Osteocyte (in vitro differentiated cells): Measurements from ENCODE around the gene UTY. TPM values are rescaled to one million over a fixed set of nuclear protein-coding genes. Genes with fewer than 3 reads are reported as not detected.

Experiments
- DNase-seq: peaks from one replicate; pipeline ENCODE4 v3.0.0; 2021; ENCODE audit warnings: mixed read lengths; ENCODE audit not compliant: unreplicated experiment; ENCODE audit errors: extremely low spot score
- H3K27ac Mint-ChIP-seq: one replicate; pipeline ENCODE4 v1.8.0; 2021; ENCODE audit warnings: mild to moderate bottlenecking, mixed read lengths; ENCODE audit not compliant: unreplicated experiment
- H3K27me3 Mint-ChIP-seq: one replicate; pipeline ENCODE4 v1.8.0; 2021; ENCODE audit warnings: mixed read lengths; ENCODE audit not compliant: unreplicated experiment
- H3K36me3 Mint-ChIP-seq: one replicate; pipeline ENCODE4 v1.8.0; 2021; ENCODE audit warnings: mixed read lengths; ENCODE audit not compliant: unreplicated experiment
- H3K4me1 Mint-ChIP-seq: one replicate; pipeline ENCODE4 v1.8.0; 2021; ENCODE audit warnings: mixed read lengths; ENCODE audit not compliant: unreplicated experiment
- H3K4me3 Mint-ChIP-seq: one replicate; pipeline ENCODE4 v1.8.0; 2021; ENCODE audit warnings: mild to moderate bottlenecking, moderate library complexity, mixed read lengths; ENCODE audit not compliant: unreplicated experiment
- H3K9me3 Mint-ChIP-seq: one replicate; pipeline ENCODE4 v1.8.0; 2021; ENCODE audit warnings: mixed read lengths; ENCODE audit not compliant: unreplicated experiment
- CTCF ChIP-seq: fragments of 200-600 bp; sonication (generic); IDR thresholded peaks from 2 replicates; pipeline ENCODE4 v1.5.0; 2021; ENCODE audit warnings: antibody characterized with exemption, mild to moderate bottlenecking, moderate library complexity
- total RNA-seq: library from RNA; stranded (reverse); gene quantifications from 2 replicates; pipeline ENCODE4 v1.2.1, GENCODE V29; 2021

UTY gene
- total RNA-seq, 1 donor from 2014 or later, result not detected

GRCh38 chrY:13339939-13340338 lies 139.9 kb downstream of the UTY start:
- no peaks in the 10 kb centered on the region for H3K9me3 Mint-ChIP-seq
- no peaks in the 10 kb centered on the region for H3K27me3 Mint-ChIP-seq
- no peak overlapping the region for H3K27ac Mint-ChIP-seq
- no peaks in the 10 kb centered on the region for H3K36me3 Mint-ChIP-seq
- TF ChIP-seq CTCF, result no peak
- no peaks in the 10 kb centered on the region for H3K4me1 Mint-ChIP-seq
- no peak overlapping the region for H3K4me3 Mint-ChIP-seq
- DNase-seq, result no peak

GRCh38 chrY:13339381-13339780 lies 140.5 kb downstream of the UTY start:
- no peak overlapping the region for H3K27ac Mint-ChIP-seq
- DNase-seq, result no peak
- no peak overlapping the region for H3K4me3 Mint-ChIP-seq
- no peaks in the 10 kb centered on the region for H3K4me1 Mint-ChIP-seq
- no peak for TF ChIP-seq CTCF
- H3K36me3 Mint-ChIP-seq, result no peaks in the 10 kb centered on the region
- no peaks in the 10 kb centered on the region for H3K9me3 Mint-ChIP-seq
- no peaks in the 10 kb centered on the region for H3K27me3 Mint-ChIP-seq

- H3K4me1 Mint-ChIP-seq, result no peaks in the 10 kb centered on the region
- H3K36me3 Mint-ChIP-seq, result no peaks in the 10 kb centered on the region
- H3K9me3 Mint-ChIP-seq, result no peaks in the 10 kb centered on the region
- H3K4me3 Mint-ChIP-seq, result no peak overlapping the region
- H3K27me3 Mint-ChIP-seq, result no peaks in the 10 kb centered on the region
- H3K27ac Mint-ChIP-seq, result no peak overlapping the region
- no peak for TF ChIP-seq CTCF
- no peak for DNase-seq
Observed at GRCh38 chrY:13338711-13339110, 141.1 kb downstream of the UTY start.

- no peak for DNase-seq
- no peak overlapping the region for H3K4me3 Mint-ChIP-seq
- no peaks in the 10 kb centered on the region for H3K36me3 Mint-ChIP-seq
- no peaks in the 10 kb centered on the region for H3K9me3 Mint-ChIP-seq
- H3K27ac Mint-ChIP-seq, result no peak overlapping the region
- no peaks in the 10 kb centered on the region for H3K4me1 Mint-ChIP-seq
- no peaks in the 10 kb centered on the region for H3K27me3 Mint-ChIP-seq
- TF ChIP-seq CTCF, result no peak
Observed at GRCh38 chrY:13337934-13338333, 141.9 kb downstream of the UTY start.

- Mint-ChIP-seq H3K27ac (no peak overlapping the region), H3K4me3 (no peak overlapping the region), H3K9me3 (no peaks in the 10 kb centered on the region), H3K4me1 (no peaks in the 10 kb centered on the region), H3K27me3 (no peaks in the 10 kb centered on the region), H3K36me3 (no peaks in the 10 kb centered on the region)
- TF ChIP-seq CTCF, result no peak
- DNase-seq, result no peak
Observed at GRCh38 chrY:13333791-13334190, 146.0 kb downstream of the UTY start.
